ENCODE measurements around the gene CCL18.

The CCL18 gene

DNA sequence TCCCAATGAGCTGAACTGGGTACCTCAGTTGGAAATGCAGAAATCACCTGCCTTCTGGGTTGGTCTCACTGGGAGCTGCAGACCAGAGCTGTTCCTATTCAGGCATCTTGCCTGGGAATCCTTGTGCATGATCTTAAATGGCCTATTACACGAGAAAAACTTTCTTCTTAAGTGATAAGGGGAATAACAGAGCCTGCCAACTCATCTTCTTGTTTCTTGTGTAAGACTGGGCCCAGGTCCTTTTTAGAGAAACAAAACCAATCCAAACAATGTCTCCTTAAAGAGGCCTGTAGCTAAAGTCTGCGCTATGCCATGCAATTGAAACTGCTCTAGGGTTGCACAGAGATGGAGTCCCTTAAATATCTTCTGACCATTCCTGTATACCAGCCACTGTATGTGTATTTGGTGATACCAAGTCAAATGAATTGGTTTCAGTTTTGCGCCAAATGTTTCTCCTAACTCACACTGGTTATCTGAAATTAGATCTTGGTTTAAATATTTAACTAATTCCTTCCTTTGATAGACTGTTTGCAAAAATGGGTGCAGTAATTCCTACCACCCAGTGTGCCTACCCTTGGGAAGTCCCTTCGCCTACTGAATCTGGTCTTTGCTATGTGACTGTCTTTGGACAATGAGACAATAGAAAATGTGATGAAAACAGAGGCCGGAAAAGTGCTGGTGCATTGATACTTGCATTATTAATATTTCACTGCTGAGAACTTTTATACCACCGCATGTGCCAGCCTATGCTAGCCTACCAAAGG is 39.8 kb upstream of the CCL18 start:
- Mint-ChIP-seq H3K4me3 (no peak overlapping the region), H3K4me1 (no peaks in the 10 kb centered on the region), H3K27ac (no peak overlapping the region), H3K27me3 (ENCODE audit: low read depth, poor library complexity) (peaks cover 46% of the 10 kb centered on the region), H3K9me3 (no peaks in the 10 kb centered on the region), H3K36me3 (ENCODE audit: low read depth) (no peaks in the 10 kb centered on the region)
- DNase-seq, result no peak
- TF ChIP-seq CTCF (IDR thresholded peaks at IDR 0.05), result no peak

- no peak for DNase-seq
- no peaks in the 10 kb centered on the region for H3K9me3 Mint-ChIP-seq
- no peak overlapping the region for H3K27ac Mint-ChIP-seq
- peaks cover 29% of the 10 kb centered on the region for H3K27me3 Mint-ChIP-seq (ENCODE audit: low read depth, poor library complexity)
- no peaks in the 10 kb centered on the region for H3K4me1 Mint-ChIP-seq
- no peak overlapping the region for H3K4me3 Mint-ChIP-seq
- no peak for TF ChIP-seq CTCF (IDR thresholded peaks at IDR 0.05)
- no peaks in the 10 kb centered on the region for H3K36me3 Mint-ChIP-seq (ENCODE audit: low read depth)
Observed at GRCh38 chr17:36027761-36028160, 36.3 kb upstream of the CCL18 start.

GRCh38 chr17:36030956-36031355 is 33.1 kb upstream of the CCL18 start:
- Mint-ChIP-seq H3K36me3 (ENCODE audit: low read depth) (no peaks in the 10 kb centered on the region), H3K4me3 (no peak overlapping the region), H3K27ac (no peak overlapping the region), H3K4me1 (no peaks in the 10 kb centered on the region), H3K27me3 (ENCODE audit: low read depth, poor library complexity) (peaks cover 30% of the 10 kb centered on the region), H3K9me3 (no peaks in the 10 kb centered on the region)
- TF ChIP-seq CTCF (IDR thresholded peaks at IDR 0.05), result no peak
- no peak for DNase-seq

DNA sequence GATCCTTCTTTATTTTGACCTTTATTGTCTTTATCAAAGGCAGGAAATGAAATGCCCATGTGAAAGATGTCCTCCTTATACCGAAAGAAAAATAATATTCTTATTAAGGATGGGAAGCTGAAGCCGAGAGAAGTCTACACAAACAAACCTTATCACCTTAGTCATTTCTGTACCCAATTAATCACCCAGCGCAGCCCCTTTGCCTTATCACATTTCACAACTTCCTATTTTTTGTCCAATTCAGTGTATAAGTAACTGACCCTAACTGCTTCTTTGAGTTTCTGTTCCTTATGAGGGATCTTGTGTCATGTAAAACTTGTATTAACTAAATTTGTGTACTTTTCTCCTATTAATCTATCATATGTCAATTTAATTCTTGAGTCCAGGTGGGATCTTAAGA is 29.9 kb upstream of the CCL18 start:
- no peaks in the 10 kb centered on the region for H3K9me3 Mint-ChIP-seq
- DNase-seq, result no peak
- peaks cover 17% of the 10 kb centered on the region for H3K27me3 Mint-ChIP-seq (ENCODE audit: low read depth, poor library complexity)
- H3K4me3 Mint-ChIP-seq, result no peak overlapping the region
- H3K4me1 Mint-ChIP-seq, result no peaks in the 10 kb centered on the region
- no peak overlapping the region for H3K27ac Mint-ChIP-seq
- no peaks in the 10 kb centered on the region for H3K36me3 Mint-ChIP-seq (ENCODE audit: low read depth)
- TF ChIP-seq CTCF (IDR thresholded peaks at IDR 0.05), result no peak

DNA sequence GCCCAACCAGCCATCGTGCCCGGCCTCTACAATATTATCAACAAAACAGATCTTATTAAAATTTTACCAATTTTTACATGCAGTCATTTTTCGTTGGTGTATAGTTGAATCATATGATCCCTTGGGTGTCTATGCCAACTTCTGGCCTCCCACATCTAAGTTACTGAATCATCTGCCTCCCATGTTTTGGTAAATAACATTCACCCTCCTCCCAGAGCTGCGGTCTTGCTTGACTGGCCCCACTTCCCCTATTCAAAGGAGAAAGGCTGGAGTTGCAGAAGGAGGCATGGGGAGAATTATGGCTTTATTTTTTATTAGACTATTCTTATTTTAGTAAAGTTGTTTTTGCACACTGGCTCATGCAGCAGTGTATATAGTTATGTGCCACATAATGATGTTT is 27.8 kb upstream of the CCL18 start:
- Mint-ChIP-seq H3K9me3 (no peaks in the 10 kb centered on the region), H3K27me3 (ENCODE audit: low read depth, poor library complexity) (peaks cover 18% of the 10 kb centered on the region), H3K27ac (no peak overlapping the region), H3K36me3 (ENCODE audit: low read depth) (no peaks in the 10 kb centered on the region), H3K4me1 (no peaks in the 10 kb centered on the region), H3K4me3 (no peak overlapping the region)
- no peak for DNase-seq
- no peak for TF ChIP-seq CTCF (IDR thresholded peaks at IDR 0.05)

DNA sequence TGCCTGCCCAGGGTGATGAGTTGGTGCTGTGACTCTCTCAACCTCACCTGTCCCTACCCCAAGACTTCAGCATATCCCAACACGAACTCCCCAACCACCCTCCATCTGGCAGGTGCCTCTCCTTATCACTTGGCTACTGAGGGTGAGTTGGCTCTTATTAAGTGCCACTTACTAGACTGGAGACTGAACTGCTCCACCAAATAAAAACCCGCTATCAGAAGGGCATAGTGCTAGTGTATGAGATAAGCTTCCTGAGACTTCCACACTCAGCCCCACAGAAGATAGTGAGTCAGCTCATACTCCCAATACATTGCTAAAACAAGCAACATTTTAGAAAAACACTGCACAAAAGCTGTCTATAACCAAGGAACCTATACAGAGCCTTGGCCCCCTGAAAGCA is 16.0 kb upstream of the CCL18 start:
- TF ChIP-seq CTCF (IDR thresholded peaks at IDR 0.05), result no peak
- H3K4me3 Mint-ChIP-seq, result no peak overlapping the region
- no peaks in the 10 kb centered on the region for H3K36me3 Mint-ChIP-seq (ENCODE audit: low read depth)
- H3K27ac Mint-ChIP-seq, result no peak overlapping the region
- no peak for DNase-seq
- peaks cover 8% of the 10 kb centered on the region for H3K27me3 Mint-ChIP-seq (ENCODE audit: low read depth, poor library complexity)
- H3K9me3 Mint-ChIP-seq, result peaks cover 54% of the 10 kb centered on the region
- H3K4me1 Mint-ChIP-seq, result no peaks in the 10 kb centered on the region
